HepG2 (cell line): ENCODE results near the gene AQP10. TPM values are rescaled to one million over a fixed set of nuclear protein-coding genes. Genes with fewer than 3 reads are reported as not detected.

Experiments
- BCL6 ChIP-seq: IDR thresholded peaks from 2 replicates; pipeline ENCODE4 v1.6.1; 2016; ENCODE audit warnings: missing genetic modification reagents, missing compliant biosample characterization
- RNF2 ChIP-seq: fragments of 450-650 bp; conservative IDR thresholded peaks from 2 replicates; pipeline ENCODE4 v1.6.1; 2016; ENCODE audit warnings: low read depth
- SNAPC4 ChIP-seq: sonication (generic); formaldehyde crosslinking; IDR thresholded peaks from 2 replicates; pipeline ENCODE4 v1.4.0; 2020; ENCODE audit warnings: mild to moderate bottlenecking, missing genetic modification reagents
- SP140L ChIP-seq: sonication (generic); formaldehyde crosslinking; IDR thresholded peaks from 2 replicates; pipeline ENCODE4 v1.4.0; 2020; ENCODE audit warnings: missing genetic modification reagents, borderline replicate concordance
- U2AF1 ChIP-seq: fragments of 200-400 bp; formaldehyde crosslinking; optimal IDR thresholded peaks from 2 replicates; pipeline ENCODE3; 2017; ENCODE audit warnings: mild to moderate bottlenecking, low read depth, low read length
- ZMYM4 ChIP-seq: sonication (generic); formaldehyde crosslinking; IDR thresholded peaks from 2 replicates; pipeline ENCODE4 v1.8.1; 2023; ENCODE audit warnings: mild to moderate bottlenecking, missing genetic modification reagents
- ZNF468 ChIP-seq: sonication (generic); formaldehyde crosslinking; IDR thresholded peaks from 2 replicates; pipeline ENCODE4 v1.8.0; 2022; ENCODE audit warnings: mild to moderate bottlenecking, moderate library complexity, missing genetic modification reagents
- ZNF496 ChIP-seq: sonication (generic); formaldehyde crosslinking; IDR thresholded peaks from 2 replicates; pipeline ENCODE4 v1.8.1; 2023; ENCODE audit warnings: mild to moderate bottlenecking, moderate library complexity, missing genetic modification reagents; ENCODE audit not compliant: insufficient replicate concordance
- ZNF605 ChIP-seq: sonication (generic); formaldehyde crosslinking; IDR thresholded peaks from 2 replicates; pipeline ENCODE4 v1.8.0; 2022; ENCODE audit warnings: mild to moderate bottlenecking, missing genetic modification reagents
- ZNF607 ChIP-seq: sonication (generic); formaldehyde crosslinking; IDR thresholded peaks from 2 replicates; pipeline ENCODE4 v1.5.1; 2020; ENCODE audit warnings: missing genetic modification reagents, mild to moderate bottlenecking, borderline replicate concordance
- ZNF761 ChIP-seq: sonication (generic); formaldehyde crosslinking; conservative IDR thresholded peaks from 2 replicates; pipeline ENCODE4 v1.4.0; 2020; ENCODE audit warnings: mild to moderate bottlenecking, missing genetic modification reagents
- ZNF780A ChIP-seq: sonication (generic); formaldehyde crosslinking; IDR thresholded peaks from 2 replicates; pipeline ENCODE4 v1.8.0; 2022; ENCODE audit warnings: mild to moderate bottlenecking, missing genetic modification reagents, moderate library complexity
- ZNF878 ChIP-seq: sonication (generic); formaldehyde crosslinking; IDR thresholded peaks from 2 replicates; pipeline ENCODE4 v1.8.1; 2023; ENCODE audit warnings: mild to moderate bottlenecking, missing genetic modification reagents, moderate library complexity
- polyA plus RNA-seq, 8 experiments: library from polyadenylated mRNA; depleted of rRNA in 3 of 8; stranded (reverse) in 7 of 8; unstranded in 1 of 8; fragments of >200 nt; fragmentation: Illumina TruSeq in 4 of 8; extraction: Trizol in 4 of 8; gene quantifications; 2 replicates each; pipeline versions ENCODE4 v1.2.1 to v1.2.3, GENCODE V29; 2011 to 2016; ENCODE audit warnings: low read depth in 4 of 8, missing spikeins in 1 of 8, mixed read lengths in 1 of 8; ENCODE audit not compliant: insufficient read depth in 1 of 8
- total RNA-seq, 5 experiments: library from RNA; depleted of rRNA; stranded (reverse); fragments of >200 nt; fragmentation: Illumina TruSeq; extraction: Trizol; gene quantifications; 2 replicates each; pipeline ENCODE4 v1.2.3, GENCODE V29; 2016; ENCODE audit warnings: low read depth in 1 of 5
- TF ChIP-seq, protein P1 (sequence below): sonication (generic); formaldehyde crosslinking; IDR thresholded peaks from 2 replicates; pipeline ENCODE4 v1.5.0; 2020; ENCODE audit warnings: missing genetic modification reagents
- TF ChIP-seq, protein P2 (sequence below), 2 experiments: sonication (generic) in 1 of 2; formaldehyde crosslinking in 1 of 2; IDR thresholded peaks; 2 replicates each; pipeline versions ENCODE4 v1.5.1 to v1.6.1; 2011 to 2020; ENCODE audit warnings: borderline replicate concordance in 1 of 2, low read depth in 1 of 2, low read length in 1 of 2, mild to moderate bottlenecking in 1 of 2, missing genetic modification reagents in 1 of 2, moderate library complexity in 1 of 2
- TF ChIP-seq, protein P3 (sequence below): sonication (generic); formaldehyde crosslinking; IDR thresholded peaks from 2 replicates; pipeline ENCODE4 v1.5.0; 2020; ENCODE audit warnings: mild to moderate bottlenecking, missing genetic modification reagents
- TF ChIP-seq, protein P4 (sequence below): sonication (generic); formaldehyde crosslinking; IDR thresholded peaks from 2 replicates; pipeline ENCODE4 v1.4.0; 2020; ENCODE audit warnings: mild to moderate bottlenecking, missing genetic modification reagents

The AQP10 gene
- total and polyA plus RNA-seq, 2 of the 13 experiments (the other 11 are each of a cell fraction or from before 2014, with no cell fraction given): 0.30 TPM; not detected in 1

- no peak for TF ChIP-seq SP140L (CRISPR knock-in tag)
- TF ChIP-seq RNF2: no peak
- no peak; the same call in 1 of the 2 replicates for TF ChIP-seq ZNF605 (CRISPR knock-in tag)
- TF ChIP-seq, protein P1, sequence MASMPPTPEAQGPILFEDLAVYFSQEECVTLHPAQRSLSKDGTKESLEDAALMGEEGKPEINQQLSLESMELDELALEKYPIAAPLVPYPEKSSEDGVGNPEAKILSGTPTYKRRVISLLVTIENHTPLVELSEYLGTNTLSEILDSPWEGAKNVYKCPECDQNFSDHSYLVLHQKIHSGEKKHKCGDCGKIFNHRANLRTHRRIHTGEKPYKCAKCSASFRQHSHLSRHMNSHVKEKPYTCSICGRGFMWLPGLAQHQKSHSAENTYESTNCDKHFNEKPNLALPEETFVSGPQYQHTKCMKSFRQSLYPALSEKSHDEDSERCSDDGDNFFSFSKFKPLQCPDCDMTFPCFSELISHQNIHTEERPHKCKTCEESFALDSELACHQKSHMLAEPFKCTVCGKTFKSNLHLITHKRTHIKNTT (CRISPR knock-in tag): no peak
- TF ChIP-seq ZNF878 (CRISPR knock-in tag): peak; percentile 79; the same call in 1 of the 2 replicates
- TF ChIP-seq ZNF761: no peak
- TF ChIP-seq ZMYM4 (CRISPR knock-in tag): peak; percentile 74
- no peak for TF ChIP-seq SNAPC4 (CRISPR knock-in tag)
- no peak for TF ChIP-seq ZNF468
- TF ChIP-seq, protein P2, sequence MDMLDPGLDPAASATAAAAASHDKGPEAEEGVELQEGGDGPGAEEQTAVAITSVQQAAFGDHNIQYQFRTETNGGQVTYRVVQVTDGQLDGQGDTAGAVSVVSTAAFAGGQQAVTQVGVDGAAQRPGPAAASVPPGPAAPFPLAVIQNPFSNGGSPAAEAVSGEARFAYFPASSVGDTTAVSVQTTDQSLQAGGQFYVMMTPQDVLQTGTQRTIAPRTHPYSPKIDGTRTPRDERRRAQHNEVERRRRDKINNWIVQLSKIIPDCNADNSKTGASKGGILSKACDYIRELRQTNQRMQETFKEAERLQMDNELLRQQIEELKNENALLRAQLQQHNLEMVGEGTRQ (IDR thresholded peaks at IDR 0.05; ENCODE audit: low read depth, low read length): no peak
- TF ChIP-seq, protein P2 (CRISPR knock-in tag; IDR thresholded peaks at IDR 0.05; ENCODE audit: borderline replicate concordance): no peak
- TF ChIP-seq ZNF780A: no peak; the same call in 1 of the 2 replicates
- no peak for TF ChIP-seq U2AF1
- TF ChIP-seq ZNF496 (CRISPR knock-in tag): no peak
- TF ChIP-seq, protein P3, sequence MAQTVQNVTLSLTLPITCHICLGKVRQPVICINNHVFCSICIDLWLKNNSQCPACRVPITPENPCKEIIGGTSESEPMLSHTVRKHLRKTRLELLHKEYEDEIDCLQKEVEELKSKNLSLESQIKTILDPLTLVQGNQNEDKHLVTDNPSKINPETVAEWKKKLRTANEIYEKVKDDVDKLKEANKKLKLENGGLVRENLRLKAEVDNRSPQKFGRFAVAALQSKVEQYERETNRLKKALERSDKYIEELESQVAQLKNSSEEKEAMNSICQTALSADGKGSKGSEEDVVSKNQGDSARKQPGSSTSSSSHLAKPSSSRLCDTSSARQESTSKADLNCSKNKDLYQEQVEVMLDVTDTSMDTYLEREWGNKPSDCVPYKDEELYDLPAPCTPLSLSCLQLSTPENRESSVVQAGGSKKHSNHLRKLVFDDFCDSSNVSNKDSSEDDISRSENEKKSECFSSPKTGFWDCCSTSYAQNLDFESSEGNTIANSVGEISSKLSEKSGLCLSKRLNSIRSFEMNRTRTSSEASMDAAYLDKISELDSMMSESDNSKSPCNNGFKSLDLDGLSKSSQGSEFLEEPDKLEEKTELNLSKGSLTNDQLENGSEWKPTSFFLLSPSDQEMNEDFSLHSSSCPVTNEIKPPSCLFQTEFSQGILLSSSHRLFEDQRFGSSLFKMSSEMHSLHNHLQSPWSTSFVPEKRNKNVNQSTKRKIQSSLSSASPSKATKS (CRISPR knock-in tag): no peak
- TF ChIP-seq, protein P4, sequence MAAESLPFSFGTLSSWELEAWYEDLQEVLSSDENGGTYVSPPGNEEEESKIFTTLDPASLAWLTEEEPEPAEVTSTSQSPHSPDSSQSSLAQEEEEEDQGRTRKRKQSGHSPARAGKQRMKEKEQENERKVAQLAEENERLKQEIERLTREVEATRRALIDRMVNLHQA: 0 out of 2 replicates have a peak, but pooled peaks have one; percentile 64
- TF ChIP-seq BCL6: no peak; the same call in 1 of the 2 replicates
- TF ChIP-seq ZNF607 (CRISPR knock-in tag): no peak
Measured at GRCh38 chr1:154272217-154272998, 48.5 kb upstream of the AQP10 start, which contains the start of gene HAX1 (continued).
